Measurements from ENCODE around the gene PELI1.

DNA sequence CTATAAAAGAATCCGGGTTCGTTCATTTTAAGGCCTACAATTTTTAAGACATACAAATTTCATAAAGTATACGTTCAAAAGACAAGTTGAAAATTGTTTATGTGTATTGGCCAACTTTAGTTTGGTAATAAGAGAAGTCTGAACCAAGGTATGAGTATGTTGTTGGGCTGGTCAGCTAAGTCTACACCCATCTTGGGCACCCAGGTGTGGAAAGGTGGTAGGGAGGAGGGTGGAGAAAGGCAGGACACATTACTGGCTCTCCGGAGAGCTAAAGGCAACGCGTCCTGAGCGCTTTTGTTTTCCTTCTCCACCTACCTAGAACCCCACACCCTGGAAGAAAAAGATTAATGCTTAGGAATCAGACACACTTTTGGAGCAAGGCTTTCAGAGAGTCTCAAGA is 899 bp upstream of the PELI1 start:
- TF ChIP-seq, protein P1, sequence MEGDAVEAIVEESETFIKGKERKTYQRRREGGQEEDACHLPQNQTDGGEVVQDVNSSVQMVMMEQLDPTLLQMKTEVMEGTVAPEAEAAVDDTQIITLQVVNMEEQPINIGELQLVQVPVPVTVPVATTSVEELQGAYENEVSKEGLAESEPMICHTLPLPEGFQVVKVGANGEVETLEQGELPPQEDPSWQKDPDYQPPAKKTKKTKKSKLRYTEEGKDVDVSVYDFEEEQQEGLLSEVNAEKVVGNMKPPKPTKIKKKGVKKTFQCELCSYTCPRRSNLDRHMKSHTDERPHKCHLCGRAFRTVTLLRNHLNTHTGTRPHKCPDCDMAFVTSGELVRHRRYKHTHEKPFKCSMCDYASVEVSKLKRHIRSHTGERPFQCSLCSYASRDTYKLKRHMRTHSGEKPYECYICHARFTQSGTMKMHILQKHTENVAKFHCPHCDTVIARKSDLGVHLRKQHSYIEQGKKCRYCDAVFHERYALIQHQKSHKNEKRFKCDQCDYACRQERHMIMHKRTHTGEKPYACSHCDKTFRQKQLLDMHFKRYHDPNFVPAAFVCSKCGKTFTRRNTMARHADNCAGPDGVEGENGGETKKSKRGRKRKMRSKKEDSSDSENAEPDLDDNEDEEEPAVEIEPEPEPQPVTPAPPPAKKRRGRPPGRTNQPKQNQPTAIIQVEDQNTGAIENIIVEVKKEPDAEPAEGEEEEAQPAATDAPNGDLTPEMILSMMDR (IDR thresholded peaks at IDR 0.05): no peak
- no peak for TF ChIP-seq POLR2A (IDR thresholded peaks at IDR 0.05)
